Measurements from ENCODE around the gene CDH13.

Gene CDH13

GRCh38 chr16:83010776-83011720 lies 384.3 kb downstream of the CDH13 start:
- no peak for DNase-seq

- no peak for DNase-seq
Observed at GRCh38 chr16:83011939-83012338, 385.2 kb downstream of the CDH13 start.

- DNase-seq = no peak
Observed at GRCh38 chr16:83013071-83013470, 386.3 kb downstream of the CDH13 start.

GRCh38 chr16:83019963-83020362 lies 393.2 kb downstream of the CDH13 start:
- DNase-seq = no peak

GRCh38 chr16:83021045-83021444 lies 394.3 kb downstream of the CDH13 start:
- no peak for DNase-seq

- DNase-seq = no peak
Observed at GRCh38 chr16:83021746-83022145, 395.0 kb downstream of the CDH13 start.

GRCh38 chr16:83023011-83023410 lies 396.2 kb downstream of the CDH13 start:
- no peak for DNase-seq

GRCh38 chr16:83023640-83024039 lies 396.9 kb downstream of the CDH13 start:
- DNase-seq = no peak

GRCh38 chr16:83027973-83028372 lies 401.2 kb downstream of the CDH13 start:
- no peak for DNase-seq

- no peak for DNase-seq
Observed at GRCh38 chr16:83029467-83029866, 402.7 kb downstream of the CDH13 start.

GRCh38 chr16:83031524-83031923 lies 404.8 kb downstream of the CDH13 start:
- no peak for DNase-seq

GRCh38 chr16:83037102-83037501 lies 410.3 kb downstream of the CDH13 start:
- DNase-seq = no peak

- no peak for DNase-seq
Observed at GRCh38 chr16:83037884-83038283, 411.1 kb downstream of the CDH13 start.

GRCh38 chr16:83040174-83040573 lies 413.4 kb downstream of the CDH13 start:
- no peak for DNase-seq

GRCh38 chr16:83044589-83044988 lies 417.8 kb downstream of the CDH13 start:
- DNase-seq = no peak

- DNase-seq = no peak
Observed at GRCh38 chr16:83045790-83046189, 419.0 kb downstream of the CDH13 start.

GRCh38 chr16:83046664-83047063 lies 419.9 kb downstream of the CDH13 start:
- no peak for DNase-seq

GRCh38 chr16:83051451-83051850 lies 424.7 kb downstream of the CDH13 start:
- DNase-seq = no peak

- no peak for DNase-seq
Observed at GRCh38 chr16:83054283-83054682, 427.5 kb downstream of the CDH13 start.

- no peak for DNase-seq
Observed at GRCh38 chr16:83058376-83058775, 431.6 kb downstream of the CDH13 start.

- DNase-seq = no peak
Observed at GRCh38 chr16:83059237-83059636, 432.5 kb downstream of the CDH13 start.

GRCh38 chr16:83066011-83066410 lies 439.2 kb downstream of the CDH13 start:
- no peak for DNase-seq

- DNase-seq = no peak
Observed at GRCh38 chr16:83066881-83067280, 440.1 kb downstream of the CDH13 start.

- no peak for DNase-seq
Observed at GRCh38 chr16:83068686-83069085, 441.9 kb downstream of the CDH13 start.
